PC-3 (cell line): Measurements from ENCODE around the gene CCNL2.

Experiments
- EZH2 ChIP-seq: fragments of 300-600 bp; sonication (generic); IDR thresholded peaks from one replicate; pipeline ENCODE4 v1.6.1; 2017; ENCODE audit warnings: antibody characterized with exemption, mild to moderate bottlenecking, low read length; ENCODE audit not compliant: unreplicated experiment
- EZH2phosphoT487 ChIP-seq: fragments of 300-600 bp; sonication (generic); IDR thresholded peaks from 2 replicates; pipeline ENCODE4 v1.6.1; 2018; ENCODE audit warnings: mild to moderate bottlenecking, antibody characterized with exemption, low read length, borderline replicate concordance
- TF ChIP-seq, protein P1 (sequence below): fragments of 300-600 bp; sonication (generic); conservative IDR thresholded peaks from 2 replicates; pipeline ENCODE4 v1.5.1; 2017; ENCODE audit warnings: antibody characterized with exemption, low read depth, mild to moderate bottlenecking, low read length

DNA sequence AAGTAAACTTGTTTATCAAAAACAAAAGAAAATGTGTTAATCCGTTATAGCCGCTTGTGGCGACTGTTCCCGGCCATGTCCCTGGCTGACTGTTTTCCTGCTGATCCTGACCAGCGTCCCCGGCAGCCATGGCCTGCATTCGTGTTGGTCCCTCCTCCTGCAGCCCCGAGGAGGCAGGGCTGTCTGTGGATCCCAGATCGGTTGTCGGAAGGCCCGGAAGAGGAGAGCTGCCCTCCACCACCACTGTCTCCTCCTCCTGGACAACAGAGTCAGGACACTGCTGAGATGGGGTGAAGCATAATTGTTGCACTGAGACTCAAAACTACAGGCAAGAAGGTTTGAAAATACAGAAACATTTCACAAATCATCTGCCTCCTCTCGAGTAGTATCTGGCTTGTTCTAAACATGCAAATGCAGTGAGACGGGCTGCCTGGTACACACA, 37.1 kb downstream of the CCNL2 start:
- TF ChIP-seq, protein P1, sequence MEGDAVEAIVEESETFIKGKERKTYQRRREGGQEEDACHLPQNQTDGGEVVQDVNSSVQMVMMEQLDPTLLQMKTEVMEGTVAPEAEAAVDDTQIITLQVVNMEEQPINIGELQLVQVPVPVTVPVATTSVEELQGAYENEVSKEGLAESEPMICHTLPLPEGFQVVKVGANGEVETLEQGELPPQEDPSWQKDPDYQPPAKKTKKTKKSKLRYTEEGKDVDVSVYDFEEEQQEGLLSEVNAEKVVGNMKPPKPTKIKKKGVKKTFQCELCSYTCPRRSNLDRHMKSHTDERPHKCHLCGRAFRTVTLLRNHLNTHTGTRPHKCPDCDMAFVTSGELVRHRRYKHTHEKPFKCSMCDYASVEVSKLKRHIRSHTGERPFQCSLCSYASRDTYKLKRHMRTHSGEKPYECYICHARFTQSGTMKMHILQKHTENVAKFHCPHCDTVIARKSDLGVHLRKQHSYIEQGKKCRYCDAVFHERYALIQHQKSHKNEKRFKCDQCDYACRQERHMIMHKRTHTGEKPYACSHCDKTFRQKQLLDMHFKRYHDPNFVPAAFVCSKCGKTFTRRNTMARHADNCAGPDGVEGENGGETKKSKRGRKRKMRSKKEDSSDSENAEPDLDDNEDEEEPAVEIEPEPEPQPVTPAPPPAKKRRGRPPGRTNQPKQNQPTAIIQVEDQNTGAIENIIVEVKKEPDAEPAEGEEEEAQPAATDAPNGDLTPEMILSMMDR = no peak
- TF ChIP-seq EZH2 (no peak), EZH2phosphoT487 (no peak)
